Measurements from ENCODE around the gene RNF222. TPM values are rescaled to one million over a fixed set of nuclear protein-coding genes. Genes with fewer than 3 reads are reported as not detected.

RNF222 gene
- polyA plus RNA-seq, 1 donor from 2014 or later = not detected

DNA sequence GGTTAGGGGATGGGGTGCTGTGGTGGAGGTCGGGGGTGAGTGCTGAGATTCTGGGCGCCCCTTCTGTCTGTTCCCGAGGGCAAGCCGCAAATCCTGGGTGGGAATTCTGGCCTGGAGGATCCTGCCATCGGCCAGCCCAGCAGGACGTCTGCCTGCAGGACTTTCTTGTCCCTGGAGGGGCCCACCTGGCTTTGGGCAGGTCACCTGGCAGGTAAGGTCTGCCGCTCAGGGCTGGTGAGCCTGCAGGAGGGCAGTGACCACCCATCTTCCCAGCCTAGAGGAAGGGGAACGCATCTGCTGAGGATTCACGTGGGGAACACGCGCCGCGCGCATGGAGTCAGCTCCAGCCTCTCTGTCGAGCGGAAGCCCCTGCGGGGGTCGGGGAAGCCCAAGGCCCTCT, 5.4 kb downstream of the RNF222 start:
- H3F3A ChIP-seq (ENCODE audit: insufficient read depth, low read length, poor library complexity, severe bottlenecking) = no peaks in the 10 kb centered on the region
- no peak overlapping the region for H3K4me2 ChIP-seq (ENCODE audit: low read length)
- H2AFZ ChIP-seq (ENCODE audit: low read depth, low read length) = no peak overlapping the region
- H4K20me1 ChIP-seq (ENCODE audit: insufficient read depth) = no peaks in the 10 kb centered on the region
- no peaks in the 10 kb centered on the region for H3K79me2 ChIP-seq (replicated peaks; ENCODE audit: insufficient read depth, low read length)
- H3K9ac ChIP-seq (ENCODE audit: low read length) = no peak overlapping the region
- H3K9me2 ChIP-seq (ENCODE audit: insufficient read depth, low read length) = no peaks in the 10 kb centered on the region
- H3K27me3 ChIP-seq (ENCODE audit: insufficient read depth, low read depth, low read length) = no peaks in the 10 kb centered on the region
- no peak overlapping the region for H3K27ac ChIP-seq (ENCODE audit: low read length)
- H3K4me3 ChIP-seq (ENCODE audit: low read length) = no peak overlapping the region
- TF ChIP-seq SMC3 (conservative IDR thresholded peaks at IDR 0.05; ENCODE audit: poor library complexity) (no peak), EP300 (conservative IDR thresholded peaks at IDR 0.05; ENCODE audit: poor library complexity, severe bottlenecking) (no peak), CTCF (IDR thresholded peaks at IDR 0.05; ENCODE audit: poor library complexity, severe bottlenecking) (no peak), TAF1 (IDR thresholded peaks at IDR 0.05; ENCODE audit: low read depth) (no peak), POLR2AphosphoS5 (IDR thresholded peaks at IDR 0.05) (no peak), MXI1 (conservative IDR thresholded peaks at IDR 0.05; ENCODE audit: poor library complexity, severe bottlenecking) (no peak), EZH2 (IDR thresholded peaks at IDR 0.05; ENCODE audit: borderline replicate concordance, insufficient read depth, low read length, poor library complexity, severe bottlenecking) (no peak), RAD21 (conservative IDR thresholded peaks at IDR 0.05) (no peak)
- TF ChIP-seq, protein P1, sequence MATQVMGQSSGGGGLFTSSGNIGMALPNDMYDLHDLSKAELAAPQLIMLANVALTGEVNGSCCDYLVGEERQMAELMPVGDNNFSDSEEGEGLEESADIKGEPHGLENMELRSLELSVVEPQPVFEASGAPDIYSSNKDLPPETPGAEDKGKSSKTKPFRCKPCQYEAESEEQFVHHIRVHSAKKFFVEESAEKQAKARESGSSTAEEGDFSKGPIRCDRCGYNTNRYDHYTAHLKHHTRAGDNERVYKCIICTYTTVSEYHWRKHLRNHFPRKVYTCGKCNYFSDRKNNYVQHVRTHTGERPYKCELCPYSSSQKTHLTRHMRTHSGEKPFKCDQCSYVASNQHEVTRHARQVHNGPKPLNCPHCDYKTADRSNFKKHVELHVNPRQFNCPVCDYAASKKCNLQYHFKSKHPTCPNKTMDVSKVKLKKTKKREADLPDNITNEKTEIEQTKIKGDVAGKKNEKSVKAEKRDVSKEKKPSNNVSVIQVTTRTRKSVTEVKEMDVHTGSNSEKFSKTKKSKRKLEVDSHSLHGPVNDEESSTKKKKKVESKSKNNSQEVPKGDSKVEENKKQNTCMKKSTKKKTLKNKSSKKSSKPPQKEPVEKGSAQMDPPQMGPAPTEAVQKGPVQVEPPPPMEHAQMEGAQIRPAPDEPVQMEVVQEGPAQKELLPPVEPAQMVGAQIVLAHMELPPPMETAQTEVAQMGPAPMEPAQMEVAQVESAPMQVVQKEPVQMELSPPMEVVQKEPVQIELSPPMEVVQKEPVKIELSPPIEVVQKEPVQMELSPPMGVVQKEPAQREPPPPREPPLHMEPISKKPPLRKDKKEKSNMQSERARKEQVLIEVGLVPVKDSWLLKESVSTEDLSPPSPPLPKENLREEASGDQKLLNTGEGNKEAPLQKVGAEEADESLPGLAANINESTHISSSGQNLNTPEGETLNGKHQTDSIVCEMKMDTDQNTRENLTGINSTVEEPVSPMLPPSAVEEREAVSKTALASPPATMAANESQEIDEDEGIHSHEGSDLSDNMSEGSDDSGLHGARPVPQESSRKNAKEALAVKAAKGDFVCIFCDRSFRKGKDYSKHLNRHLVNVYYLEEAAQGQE (IDR thresholded peaks at IDR 0.05; ENCODE audit: borderline replicate concordance) = no peak
- no peaks in the 10 kb centered on the region for H3K9me3 ChIP-seq (ENCODE audit: low read length)
- H3K36me3 ChIP-seq (ENCODE audit: insufficient read depth, low read length) = no peaks in the 10 kb centered on the region

GRCh38 chr17:8391711-8392110, 5.9 kb downstream of the RNF222 start:
- Histone ChIP-seq H3K27ac (ENCODE audit: low read length) (no peak overlapping the region), H3K4me2 (ENCODE audit: low read length) (no peak overlapping the region), H3K9me3 (ENCODE audit: low read length) (no peaks in the 10 kb centered on the region), H4K20me1 (ENCODE audit: insufficient read depth) (no peaks in the 10 kb centered on the region), H3F3A (ENCODE audit: insufficient read depth, low read length, poor library complexity, severe bottlenecking) (no peaks in the 10 kb centered on the region), H3K9me2 (ENCODE audit: insufficient read depth, low read length) (no peaks in the 10 kb centered on the region), H2AFZ (ENCODE audit: low read depth, low read length) (no peak overlapping the region), H3K27me3 (ENCODE audit: insufficient read depth, low read depth, low read length) (no peaks in the 10 kb centered on the region), H3K4me3 (ENCODE audit: low read length) (no peak overlapping the region), H3K36me3 (ENCODE audit: insufficient read depth, low read length) (no peaks in the 10 kb centered on the region), H3K79me2 (replicated peaks; ENCODE audit: insufficient read depth, low read length) (no peaks in the 10 kb centered on the region), H3K9ac (ENCODE audit: low read length) (no peak overlapping the region)
- TF ChIP-seq EP300 (conservative IDR thresholded peaks at IDR 0.05; ENCODE audit: poor library complexity, severe bottlenecking) (no peak), TAF1 (IDR thresholded peaks at IDR 0.05; ENCODE audit: low read depth) (no peak), RAD21 (conservative IDR thresholded peaks at IDR 0.05) (no peak), MXI1 (conservative IDR thresholded peaks at IDR 0.05; ENCODE audit: poor library complexity, severe bottlenecking) (no peak), POLR2AphosphoS5 (IDR thresholded peaks at IDR 0.05) (no peak), SMC3 (conservative IDR thresholded peaks at IDR 0.05; ENCODE audit: poor library complexity) (no peak), EZH2 (IDR thresholded peaks at IDR 0.05; ENCODE audit: borderline replicate concordance, insufficient read depth, low read length, poor library complexity, severe bottlenecking) (no peak), CTCF (IDR thresholded peaks at IDR 0.05; ENCODE audit: poor library complexity, severe bottlenecking) (no peak)
- TF ChIP-seq, protein P1 (IDR thresholded peaks at IDR 0.05; ENCODE audit: borderline replicate concordance) = no peak

Data from neural cell (in vitro differentiated cells).